Measurements from ENCODE around the gene RGS12. TPM values are rescaled to one million over a fixed set of nuclear protein-coding genes. Genes with fewer than 3 reads are reported as not detected.

RGS12 gene
- polyA plus RNA-seq, 3 donors: 0.75 to 15.3 (median 2.7) TPM

GRCh38 chr4:3287972-3288570 lies 4.8 kb upstream of the RGS12 start:
- Mint-ChIP-seq H3K36me3 (peaks cover 0 to 10% of the 10 kb centered on the region in 2 donors), H3K9me3 (no peaks in the 10 kb centered on the region), H3K27ac (no peak overlapping the region), H3K4me3 (no peak overlapping the region), H3K27me3 (ENCODE audit: low read depth in 3 of 3) (peaks cover 17 to 27% (median 26%) of the 10 kb centered on the region in 3 donors), H3K4me1 (peaks cover 33% of the 10 kb centered on the region)
- no peaks in the 10 kb centered on the region for H3K27me3 ChIP-seq (ENCODE audit: control insufficient read depth in 2 of 2, insufficient read depth in 2 of 2, low read length in 2 of 2)
- DNase-seq: no peak
- H3K36me3 ChIP-seq (replicated peaks in 1 of 2; ENCODE audit: control insufficient read depth in 1 of 2, insufficient read depth in 2 of 2, low read length in 2 of 2): no peaks in the 10 kb centered on the region
- peaks cover 37 to 46% of the 10 kb centered on the region in 2 donors for H3K4me1 ChIP-seq (ENCODE audit: control insufficient read depth in 1 of 2, insufficient read depth in 2 of 2, low read length in 2 of 2)
- H3K9me3 ChIP-seq (replicated peaks in 1 of 2; ENCODE audit: control insufficient read depth in 1 of 2, insufficient read depth in 1 of 2, low read length in 2 of 2): no peaks in the 10 kb centered on the region
- H3K79me2 ChIP-seq (ENCODE audit: insufficient read depth, low read length): no peaks in the 10 kb centered on the region
- no peak overlapping the region for H2AFZ ChIP-seq (ENCODE audit: insufficient read depth, low read depth, low read length, poor library complexity, severe bottlenecking)
- no peaks in the 10 kb centered on the region for H4K20me1 ChIP-seq (ENCODE audit: insufficient read depth, low read length)
- H3K9ac ChIP-seq (ENCODE audit: insufficient read depth, low read length, poor library complexity, severe bottlenecking): no peak overlapping the region
- no peak overlapping the region for H3K4me3 ChIP-seq (replicated peaks in 1 of 3; ENCODE audit: low read depth in 2 of 3, low read length in 3 of 3)
- 87% methylated on average over 21 of the region's 24 CpGs for WGBS (ENCODE audit: insufficient coverage)
- intact Hi-C loops (cut with micrococcal nuclease): no loop called here
- no peak overlapping the region for H3K27ac ChIP-seq (ENCODE audit: low read depth in 1 of 2, low read length in 2 of 2)
- H3K4me2 ChIP-seq (replicated peaks; ENCODE audit: extremely low read depth, low read length, poor library complexity, severe bottlenecking): no peak overlapping the region
- no peak for TF ChIP-seq CTCF (IDR thresholded peaks at IDR 0.05)

- H3K4me3 ChIP-seq (replicated peaks in 1 of 3; ENCODE audit: low read depth in 2 of 3, low read length in 3 of 3): no peak overlapping the region
- TF ChIP-seq CTCF (IDR thresholded peaks at IDR 0.05): no peak
- Mint-ChIP-seq H3K4me3 (peak overlapping the region in 1 of 2 donors; percentile 51), H3K36me3 (peaks cover 0 to 10% of the 10 kb centered on the region in 2 donors), H3K9me3 (no peaks in the 10 kb centered on the region), H3K27me3 (ENCODE audit: low read depth in 3 of 3) (peaks cover 18 to 30% (median 24%) of the 10 kb centered on the region in 3 donors), H3K27ac (peak overlapping the region in 1 of 7 donors; percentile 37), H3K4me1 (peaks cover 36% of the 10 kb centered on the region)
- no peaks in the 10 kb centered on the region for H3K9me3 ChIP-seq (replicated peaks in 1 of 2; ENCODE audit: control insufficient read depth in 1 of 2, insufficient read depth in 1 of 2, low read length in 2 of 2)
- no peaks in the 10 kb centered on the region for H3K36me3 ChIP-seq (replicated peaks in 1 of 2; ENCODE audit: control insufficient read depth in 1 of 2, insufficient read depth in 2 of 2, low read length in 2 of 2)
- intact Hi-C loops (cut with micrococcal nuclease): no loop called here
- H3K9ac ChIP-seq (ENCODE audit: insufficient read depth, low read length, poor library complexity, severe bottlenecking): no peak overlapping the region
- H2AFZ ChIP-seq (ENCODE audit: insufficient read depth, low read depth, low read length, poor library complexity, severe bottlenecking): no peak overlapping the region
- H3K27me3 ChIP-seq (ENCODE audit: control insufficient read depth in 2 of 2, insufficient read depth in 2 of 2, low read length in 2 of 2): peaks cover 0 to 1% of the 10 kb centered on the region in 2 donors
- no peaks in the 10 kb centered on the region for H3K79me2 ChIP-seq (ENCODE audit: insufficient read depth, low read length)
- H4K20me1 ChIP-seq (ENCODE audit: insufficient read depth, low read length): no peaks in the 10 kb centered on the region
- WGBS (ENCODE audit: insufficient coverage): 49% methylated on average over 10 of the region's 11 CpGs
- peaks cover 39 to 49% of the 10 kb centered on the region in 2 donors for H3K4me1 ChIP-seq (ENCODE audit: control insufficient read depth in 1 of 2, insufficient read depth in 2 of 2, low read length in 2 of 2)
- no peak overlapping the region for H3K4me2 ChIP-seq (replicated peaks; ENCODE audit: extremely low read depth, low read length, poor library complexity, severe bottlenecking)
- no peak for DNase-seq
- no peak overlapping the region for H3K27ac ChIP-seq (ENCODE audit: low read depth in 1 of 2, low read length in 2 of 2)
Measured at GRCh38 chr4:3288571-3289094, 4.2 kb upstream of the RGS12 start.
